ENCODE results near the gene WDFY2. TPM values are rescaled to one million over a fixed set of nuclear protein-coding genes. Genes with fewer than 3 reads are reported as not detected.

The WDFY2 gene
- total RNA-seq, 1 experiment from 2014 or later = 26.4 TPM

- Mint-ChIP-seq H3K27ac (no peak overlapping the region), H3K4me3 (no peak overlapping the region), H3K27me3 (ENCODE audit: low read depth) (no peaks in the 10 kb centered on the region), H3K36me3 (ENCODE audit: insufficient read depth in 1 of 3, low read depth in 3 of 3) (no peaks in the 10 kb centered on the region), H3K9me3 (no peaks in the 10 kb centered on the region), H3K4me1 (peaks cover 19 to 20% of the 10 kb centered on the region in 2 experiments)
- Histone ChIP-seq H2AK5ac (ENCODE audit: insufficient read length, low read length) (no peak overlapping the region), H3K14ac (ENCODE audit: insufficient read depth, low read length) (no peak overlapping the region), H3K4ac (ENCODE audit: low read depth, low read length) (no peak overlapping the region), H4K91ac (ENCODE audit: insufficient read length, low read depth, low read length) (no peak overlapping the region), H2BK12ac (ENCODE audit: insufficient read length, low read depth, low read length) (no peak overlapping the region), H3K79me2 (ENCODE audit: insufficient read depth, low read length) (no peaks in the 10 kb centered on the region), H3K9ac (ENCODE audit: extremely low read depth, insufficient read length, low read length) (no peak overlapping the region), H2BK15ac (ENCODE audit: low read depth, low read length) (no peak overlapping the region), H3K79me1 (ENCODE audit: insufficient read depth, low read depth, low read length, poor library complexity, severe bottlenecking) (no peaks in the 10 kb centered on the region), H3K27ac (ENCODE audit: insufficient read length, low read depth, low read length) (no peak overlapping the region), H2AFZ (ENCODE audit: low read length) (no peak overlapping the region), H4K20me1 (ENCODE audit: control insufficient read depth, insufficient read depth, insufficient read length) (no peaks in the 10 kb centered on the region), H3K18ac (ENCODE audit: insufficient read length, low read depth, low read length) (no peak overlapping the region), H3K4me2 (ENCODE audit: insufficient read depth, insufficient read length, low read length) (no peak overlapping the region), H3K56ac (ENCODE audit: insufficient read length, low read depth, low read length) (no peak overlapping the region), H3K23me2 (ENCODE audit: insufficient read length, low read depth, low read length, poor library complexity, severe bottlenecking) (no peaks in the 10 kb centered on the region), H3K27me3 (ENCODE audit: insufficient read depth, low read length) (no peaks in the 10 kb centered on the region), H4K8ac (replicated peaks; ENCODE audit: insufficient read length, low read depth, low read length) (no peak overlapping the region), H2BK20ac (ENCODE audit: low read depth, low read length, poor library complexity, severe bottlenecking) (no peak overlapping the region), H3K23ac (ENCODE audit: insufficient read length, low read depth, low read length) (no peak overlapping the region), H3K4me1 (ENCODE audit: insufficient read depth, low read length) (no peaks in the 10 kb centered on the region), H4K5ac (ENCODE audit: insufficient read length, low read depth, low read length) (no peak overlapping the region), H3T11ph (ENCODE audit: low read length) (no peak overlapping the region), H2BK5ac (ENCODE audit: insufficient read length, low read length) (no peak overlapping the region), H2BK120ac (ENCODE audit: low read depth, low read length, poor library complexity, severe bottlenecking) (no peak overlapping the region), H3K9me3 (ENCODE audit: control insufficient read depth, low read depth, low read length) (no peaks in the 10 kb centered on the region)
- no CpG with 5 or more reads among the region's 2 CpGs for WGBS (ENCODE audit: extremely low coverage, insufficient read length, low lambda C conversion rate)
- no peak for TF ChIP-seq CTCF (conservative IDR thresholded peaks at IDR 0.05)
- DNase-seq = no peak
These were observed 32.8 kb upstream of the WDFY2 start for GRCh38 chr13:51551416-51551815.
